Measurements from ENCODE around the gene ZBTB18.

The ZBTB18 gene

DNA sequence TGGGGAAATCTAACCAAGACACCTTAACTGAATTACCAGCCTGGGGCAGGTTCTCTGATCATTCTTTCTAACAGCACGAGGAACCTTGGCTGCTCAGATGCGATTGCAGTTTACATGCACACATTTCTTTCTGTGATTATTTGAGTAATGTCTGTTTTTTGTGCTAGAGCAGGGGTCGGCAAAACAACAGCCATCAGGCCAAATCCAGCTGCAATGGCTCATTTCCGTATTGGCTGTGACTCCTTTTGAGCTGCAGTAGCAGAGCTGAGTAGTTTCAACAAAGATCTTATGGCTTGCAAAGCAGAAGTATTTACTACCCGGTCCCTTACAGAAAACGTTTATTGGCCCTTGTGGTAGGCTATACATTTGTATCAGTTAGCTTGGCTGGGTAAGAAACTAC, 37.1 kb downstream of the ZBTB18 start:
- H3K4me2 ChIP-seq (ENCODE audit: low read length) = no peak overlapping the region
- H4K20me1 ChIP-seq (ENCODE audit: insufficient read depth, low read length) = no peaks in the 10 kb centered on the region
- no peaks in the 10 kb centered on the region for H3K27me3 ChIP-seq (ENCODE audit: insufficient read depth, low read length)
- TF ChIP-seq, protein P1, sequence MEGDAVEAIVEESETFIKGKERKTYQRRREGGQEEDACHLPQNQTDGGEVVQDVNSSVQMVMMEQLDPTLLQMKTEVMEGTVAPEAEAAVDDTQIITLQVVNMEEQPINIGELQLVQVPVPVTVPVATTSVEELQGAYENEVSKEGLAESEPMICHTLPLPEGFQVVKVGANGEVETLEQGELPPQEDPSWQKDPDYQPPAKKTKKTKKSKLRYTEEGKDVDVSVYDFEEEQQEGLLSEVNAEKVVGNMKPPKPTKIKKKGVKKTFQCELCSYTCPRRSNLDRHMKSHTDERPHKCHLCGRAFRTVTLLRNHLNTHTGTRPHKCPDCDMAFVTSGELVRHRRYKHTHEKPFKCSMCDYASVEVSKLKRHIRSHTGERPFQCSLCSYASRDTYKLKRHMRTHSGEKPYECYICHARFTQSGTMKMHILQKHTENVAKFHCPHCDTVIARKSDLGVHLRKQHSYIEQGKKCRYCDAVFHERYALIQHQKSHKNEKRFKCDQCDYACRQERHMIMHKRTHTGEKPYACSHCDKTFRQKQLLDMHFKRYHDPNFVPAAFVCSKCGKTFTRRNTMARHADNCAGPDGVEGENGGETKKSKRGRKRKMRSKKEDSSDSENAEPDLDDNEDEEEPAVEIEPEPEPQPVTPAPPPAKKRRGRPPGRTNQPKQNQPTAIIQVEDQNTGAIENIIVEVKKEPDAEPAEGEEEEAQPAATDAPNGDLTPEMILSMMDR (IDR thresholded peaks at IDR 0.05; ENCODE audit: low read length) = no peak
- no peak for TF ChIP-seq EZH2 (IDR thresholded peaks at IDR 0.05; ENCODE audit: borderline replicate concordance, low read length)
- H3K36me3 ChIP-seq (ENCODE audit: insufficient read depth, low read length) = no peaks in the 10 kb centered on the region
- H3K4me3 ChIP-seq (ENCODE audit: low read depth, low read length, poor library complexity, severe bottlenecking) = no peak overlapping the region
- no peaks in the 10 kb centered on the region for H3K4me1 ChIP-seq (ENCODE audit: insufficient read depth, low read length, severe bottlenecking)
- H3K27ac ChIP-seq (ENCODE audit: low read depth, low read length, poor library complexity, severe bottlenecking) = no peak overlapping the region
- H3K9ac ChIP-seq (ENCODE audit: low read length) = no peak overlapping the region
- H3F3A ChIP-seq (ENCODE audit: insufficient read depth, low read length) = no peaks in the 10 kb centered on the region
- H3K9me2 ChIP-seq (ENCODE audit: low read depth, low read length) = no peaks in the 10 kb centered on the region
- H2AFZ ChIP-seq (ENCODE audit: low read length) = no peak overlapping the region
- H3K79me2 ChIP-seq (ENCODE audit: insufficient read depth, low read length) = no peaks in the 10 kb centered on the region
- H3K9me3 ChIP-seq (ENCODE audit: low read length) = no peaks in the 10 kb centered on the region

DNA sequence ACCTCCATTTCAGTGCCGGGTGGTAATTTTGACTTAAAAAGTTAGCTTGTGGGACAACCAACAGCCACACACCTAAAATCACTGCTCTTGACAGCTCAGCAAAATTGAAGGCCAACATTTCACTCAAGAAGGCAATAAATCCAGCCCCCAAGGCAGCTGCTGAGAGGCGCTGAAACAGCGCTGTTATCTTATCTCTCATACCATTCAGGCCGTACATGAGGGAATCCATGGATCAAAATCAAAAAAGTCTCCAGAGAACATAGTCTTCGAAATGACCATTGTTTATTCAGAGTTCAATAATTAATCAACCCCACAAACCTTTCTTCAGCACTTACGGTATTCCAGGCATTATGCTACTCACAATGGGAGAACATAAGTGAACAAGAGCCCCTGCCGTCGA, 38.5 kb downstream of the ZBTB18 start:
- Histone ChIP-seq H3K4me2 (ENCODE audit: low read length) (no peak overlapping the region), H2AFZ (ENCODE audit: low read length) (no peak overlapping the region), H3K79me2 (ENCODE audit: insufficient read depth, low read length) (no peaks in the 10 kb centered on the region), H3K27me3 (ENCODE audit: insufficient read depth, low read length) (no peaks in the 10 kb centered on the region), H3K9me3 (ENCODE audit: low read length) (no peaks in the 10 kb centered on the region), H3K36me3 (ENCODE audit: insufficient read depth, low read length) (no peaks in the 10 kb centered on the region), H3K9me2 (ENCODE audit: low read depth, low read length) (no peaks in the 10 kb centered on the region), H3K4me1 (ENCODE audit: insufficient read depth, low read length, severe bottlenecking) (no peaks in the 10 kb centered on the region), H3K9ac (ENCODE audit: low read length) (no peak overlapping the region), H3K4me3 (ENCODE audit: low read depth, low read length, poor library complexity, severe bottlenecking) (no peak overlapping the region), H3K27ac (ENCODE audit: low read depth, low read length, poor library complexity, severe bottlenecking) (no peak overlapping the region), H3F3A (ENCODE audit: insufficient read depth, low read length) (no peaks in the 10 kb centered on the region), H4K20me1 (ENCODE audit: insufficient read depth, low read length) (no peaks in the 10 kb centered on the region)
- TF ChIP-seq EZH2 (IDR thresholded peaks at IDR 0.05; ENCODE audit: borderline replicate concordance, low read length) = no peak
- TF ChIP-seq, protein P1 (IDR thresholded peaks at IDR 0.05; ENCODE audit: low read length) = no peak

DNA sequence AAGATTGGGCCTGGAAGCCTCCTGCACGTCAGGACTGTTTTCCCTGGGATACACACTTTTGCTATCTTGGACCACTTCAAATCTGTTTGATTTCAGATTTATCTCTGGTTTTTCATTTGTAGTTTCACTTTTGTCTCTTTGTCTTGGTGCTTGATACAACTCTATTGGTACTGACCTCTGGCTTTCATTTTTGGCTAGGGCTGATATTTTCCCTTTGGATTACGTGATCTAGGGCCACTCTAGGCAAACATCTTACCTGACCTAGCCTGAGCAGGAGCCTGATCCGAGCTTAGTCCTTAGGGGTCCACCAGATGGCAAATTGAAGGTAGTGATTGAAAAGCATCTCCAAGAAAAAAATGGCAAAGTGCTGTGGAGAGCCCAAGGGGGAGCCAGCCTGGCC, 39.6 kb downstream of the ZBTB18 start:
- H2AFZ ChIP-seq (ENCODE audit: low read length) = no peak overlapping the region
- H3K9me2 ChIP-seq (ENCODE audit: low read depth, low read length) = no peaks in the 10 kb centered on the region
- TF ChIP-seq EZH2 (IDR thresholded peaks at IDR 0.05; ENCODE audit: borderline replicate concordance, low read length) = no peak
- TF ChIP-seq, protein P1 (IDR thresholded peaks at IDR 0.05; ENCODE audit: low read length) = no peak

More for the DNA sequence above, 39.6 kb downstream of the ZBTB18 start:
- Histone ChIP-seq H4K20me1 (ENCODE audit: insufficient read depth, low read length) (no peaks in the 10 kb centered on the region), H3K9ac (ENCODE audit: low read length) (no peak overlapping the region), H3K4me2 (ENCODE audit: low read length) (no peak overlapping the region), H3K4me3 (ENCODE audit: low read depth, low read length, poor library complexity, severe bottlenecking) (no peak overlapping the region), H3K9me3 (ENCODE audit: low read length) (no peaks in the 10 kb centered on the region), H3K4me1 (ENCODE audit: insufficient read depth, low read length, severe bottlenecking) (no peaks in the 10 kb centered on the region), H3K79me2 (ENCODE audit: insufficient read depth, low read length) (no peaks in the 10 kb centered on the region), H3K36me3 (ENCODE audit: insufficient read depth, low read length) (no peaks in the 10 kb centered on the region), H3K27ac (ENCODE audit: low read depth, low read length, poor library complexity, severe bottlenecking) (no peak overlapping the region), H3F3A (ENCODE audit: insufficient read depth, low read length) (no peaks in the 10 kb centered on the region), H3K27me3 (ENCODE audit: insufficient read depth, low read length) (no peaks in the 10 kb centered on the region)

All from OCI-LY1 (cell line).